ENCODE results near the gene COASY.

COASY gene

GRCh38 chr17:42577140-42577531, 15.2 kb downstream of the COASY start:
- DNase-seq = no peak

- peak; percentile 95 for DNase-seq
Measured at GRCh38 chr17:42577532-42578281, 15.8 kb downstream of the COASY start, which contains the start of gene PSMC3IP. Gene PSMC3IP (minus strand): TSS chr17:42577729. CDS start chr17:42577686, 43 bp downstream.

- DNase-seq = peak; percentile 84
Measured at GRCh38 chr17:42578282-42578869, 16.4 kb downstream of the COASY start.

GRCh38 chr17:42579794-42580551, 18.0 kb downstream of the COASY start:
- DNase-seq = no peak

- DNase-seq = no peak
Measured at GRCh38 chr17:42581744-42582270, 19.9 kb downstream of the COASY start.

- DNase-seq = no peak
Measured at GRCh38 chr17:42584880-42585279, 22.9 kb downstream of the COASY start.

GRCh38 chr17:42585353-42585752, 23.4 kb downstream of the COASY start:
- DNase-seq = no peak

- DNase-seq = no peak
Measured at GRCh38 chr17:42586514-42587230, 24.7 kb downstream of the COASY start.

GRCh38 chr17:42590886-42591285, 28.9 kb downstream of the COASY start:
- DNase-seq = no peak

- DNase-seq = no peak
Measured at GRCh38 chr17:42591411-42591810, 29.5 kb downstream of the COASY start.

- no peak for DNase-seq
Measured at GRCh38 chr17:42596386-42596785, 34.4 kb downstream of the COASY start.

- no peak for DNase-seq
Measured at GRCh38 chr17:42598905-42599304, 37.0 kb downstream of the COASY start.

GRCh38 chr17:42603318-42603717, 41.4 kb downstream of the COASY start:
- DNase-seq = no peak

GRCh38 chr17:42607769-42608168, 45.8 kb downstream of the COASY start:
- DNase-seq = no peak

- DNase-seq = no peak
Measured at GRCh38 chr17:42608305-42609181, 46.6 kb downstream of the COASY start.

- DNase-seq = peak; percentile 99
Measured at GRCh38 chr17:42609182-42609813, 47.4 kb downstream of the COASY start, which contains the start of the genes RETREG3 and TUBG1. Gene RETREG3 (minus strand): TSS chr17:42609374. CDS start chr17:42609324, 50 bp downstream. Gene TUBG1 (plus strand): TSS chr17:42609683. CDS start chr17:42609738, 55 bp downstream.

- peak; percentile 41 for DNase-seq
Measured at GRCh38 chr17:42609814-42610801, 48.2 kb downstream of the COASY start.

- no peak for DNase-seq
Measured at GRCh38 chr17:42612013-42612412, 50.1 kb downstream of the COASY start.

GRCh38 chr17:42613699-42614295, 51.8 kb downstream of the COASY start:
- DNase-seq = no peak
